NCI-H69 (cell line): ENCODE measurements around the gene UAP1L1.
"Not testable (repeated sequence)": the region's sequence is repeated elsewhere in the genome, so short reads cannot be mapped to it uniquely, and the experiment has no call there.

ENCODE experiments used
- DNase-seq: peaks from one replicate; lab custom pipeline; 2025; lab: John Stamatoyannopoulos, UW

Gene UAP1L1

GRCh38 chr9:137077010-137077747 is at the start of gene UAP1L1:
TSS of gene UAP1L1 (plus strand) at chr9:137077517. CDS start at chr9:137077533, 16 bp downstream.
- peak; percentile 74 for DNase-seq

- peak; percentile 88 for DNase-seq
Observed at GRCh38 chr9:137028263-137029057, 48.9 kb upstream of the UAP1L1 start.

- DNase-seq = peak; percentile 75
Observed at GRCh38 chr9:137029058-137029936, 48.0 kb upstream of the UAP1L1 start.

DNA sequence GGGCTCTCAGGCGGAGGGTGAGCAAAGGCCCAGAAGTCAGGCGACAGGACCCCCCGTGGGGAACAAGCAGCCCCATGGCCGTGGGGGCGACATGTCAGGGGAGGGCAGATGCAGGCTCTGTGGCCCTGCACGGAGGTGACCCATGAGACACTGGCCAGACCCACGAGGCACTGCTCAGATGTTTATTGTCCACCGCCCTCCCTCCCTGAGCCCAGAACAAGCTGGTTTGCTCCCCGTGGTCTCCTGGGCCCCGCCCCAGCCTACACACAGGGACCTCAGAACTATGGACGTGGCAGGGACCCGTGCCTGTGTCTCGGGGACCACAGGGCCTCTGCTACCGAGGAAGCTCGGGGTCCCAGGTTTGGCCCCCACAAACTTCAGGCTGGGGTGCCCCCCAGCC is 47.3 kb upstream of the UAP1L1 start:
- DNase-seq = no peak

- no peak for DNase-seq
Observed at GRCh38 chr9:137030538-137031527, 46.5 kb upstream of the UAP1L1 start.

GRCh38 chr9:137031904-137032640 is 45.2 kb upstream of the UAP1L1 start, which contains the start of gene FUT7:
TSS of gene FUT7 (minus strand) at chr9:137032088. CDS start at chr9:137031991, 97 bp downstream.
- DNase-seq = no peak

DNA sequence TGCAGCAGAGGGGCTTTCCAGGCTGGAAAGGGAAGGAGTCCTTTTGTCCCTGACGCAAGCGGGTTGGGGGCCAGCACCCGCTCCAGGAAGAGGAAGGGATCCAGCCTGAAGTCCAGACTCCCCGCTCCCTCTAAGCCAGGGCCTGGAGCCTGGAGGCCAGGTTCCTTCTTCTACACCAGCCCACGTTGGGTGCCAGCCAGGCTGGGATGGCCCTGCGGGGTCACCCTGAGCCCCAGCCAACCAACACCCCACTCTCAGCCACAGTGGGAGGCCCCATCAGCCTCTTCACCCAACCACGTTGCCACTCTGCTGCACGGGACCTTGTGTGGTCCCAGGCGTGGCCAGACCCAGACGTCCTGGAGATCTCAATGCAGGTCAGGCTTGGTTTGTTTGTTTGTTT is 44.5 kb upstream of the UAP1L1 start:
- DNase-seq = no peak

GRCh38 chr9:137033481-137033880 is 43.8 kb upstream of the UAP1L1 start:
- DNase-seq = not testable (repeated sequence)

- DNase-seq = peak; percentile 69
Observed at GRCh38 chr9:137034039-137034708, 43.1 kb upstream of the UAP1L1 start.

GRCh38 chr9:137034709-137035506 is 42.4 kb upstream of the UAP1L1 start:
- peak; percentile 91 for DNase-seq

DNA sequence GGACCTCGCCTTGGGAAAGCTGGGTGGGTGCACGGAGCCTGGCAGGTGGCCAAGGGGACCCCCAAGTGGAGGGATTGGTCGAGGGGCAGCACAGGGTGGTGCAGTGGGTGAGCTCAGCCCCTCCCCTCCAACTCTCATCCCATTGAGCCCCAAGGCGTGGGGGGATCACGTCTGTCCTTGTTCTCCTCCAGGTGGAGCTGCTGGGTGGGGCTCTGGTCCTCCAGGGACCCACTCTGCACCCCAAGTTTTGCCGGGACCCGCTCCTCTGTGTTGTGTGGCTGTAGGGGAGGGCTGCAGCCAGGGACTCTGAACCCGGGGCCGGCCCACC is 41.8 kb upstream of the UAP1L1 start:
- DNase-seq = no peak

DNA sequence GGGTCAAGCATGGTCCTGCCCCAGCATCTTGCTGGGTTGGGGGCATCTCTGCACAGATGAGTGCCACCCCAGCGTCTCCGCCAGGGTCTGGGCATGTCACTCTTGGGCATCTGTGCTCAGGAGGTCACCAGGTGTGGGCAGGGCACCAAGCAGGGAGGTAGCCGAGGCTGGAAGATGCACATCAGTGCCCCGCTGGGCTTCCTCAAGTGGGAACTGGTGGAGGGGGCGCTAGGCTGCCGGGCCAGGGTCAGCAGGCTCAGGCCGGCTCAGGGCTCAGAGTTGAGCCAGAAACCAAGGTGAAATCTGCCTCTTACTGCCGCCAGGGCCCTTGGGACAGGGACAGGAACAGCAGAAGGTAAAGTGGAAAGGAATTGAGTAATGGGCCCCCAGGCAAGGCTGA is 41.4 kb upstream of the UAP1L1 start:
- DNase-seq = no peak

- no peak for DNase-seq
Observed at GRCh38 chr9:137037035-137037434, 40.3 kb upstream of the UAP1L1 start.

DNA sequence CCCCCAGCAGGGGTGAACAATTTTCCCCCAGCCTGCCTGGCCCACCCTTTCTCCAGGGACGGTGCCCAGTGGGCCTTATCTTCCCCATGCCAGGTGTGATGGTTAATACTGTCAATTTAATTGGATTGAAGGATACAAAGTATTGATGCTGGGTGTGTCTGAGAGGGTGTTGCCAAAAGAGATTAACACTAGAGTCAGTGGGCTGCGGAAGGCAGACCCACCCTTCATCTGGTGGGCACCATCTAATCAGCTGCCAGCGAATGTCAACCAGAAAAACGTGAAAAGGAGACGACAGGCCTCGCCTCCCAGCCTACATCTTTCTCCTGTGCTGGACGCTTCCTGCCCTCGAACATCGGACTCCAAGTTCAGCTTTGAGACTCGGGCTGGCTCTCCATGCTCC is 39.8 kb upstream of the UAP1L1 start:
- no peak for DNase-seq

GRCh38 chr9:137038916-137039315 is 38.4 kb upstream of the UAP1L1 start:
- no peak for DNase-seq

- DNase-seq = no peak
Observed at GRCh38 chr9:137039611-137040366, 37.5 kb upstream of the UAP1L1 start.

GRCh38 chr9:137040568-137040967 is 36.7 kb upstream of the UAP1L1 start:
- DNase-seq = no peak

DNA sequence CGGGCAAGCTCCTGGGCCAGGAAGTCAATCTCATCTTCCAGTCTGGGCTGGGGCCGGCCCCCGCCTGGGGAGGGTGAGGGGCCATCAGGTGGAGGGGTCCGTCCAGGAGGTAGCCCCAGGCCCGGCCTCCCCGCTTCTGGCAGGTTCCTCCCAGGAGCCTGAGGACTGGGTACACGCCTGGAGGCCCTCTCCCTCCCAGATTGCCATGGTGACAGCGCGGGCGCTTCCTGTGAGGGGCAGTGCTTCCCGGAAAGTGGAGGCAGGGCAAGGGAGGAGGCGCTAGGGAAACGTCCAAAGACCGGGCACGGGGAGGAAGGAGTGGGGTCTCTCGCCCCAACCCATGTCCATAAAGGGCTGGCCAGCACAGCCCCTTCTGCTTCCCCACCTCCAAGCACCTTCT is 36.2 kb upstream of the UAP1L1 start:
- no peak for DNase-seq
